NCI-H1436 treated with DMSO at 0.1 percent for 48 hours (cell line): ENCODE data around the gene MACROH2A1.

ENCODE experiments used
- DNase-seq: peaks from one replicate; lab custom pipeline; 2025; lab: John Stamatoyannopoulos, UW

MACROH2A1 gene

GRCh38 chr5:135353952-135354721 lies 44.9 kb downstream of the MACROH2A1 start:
- no peak for DNase-seq

- no peak for DNase-seq
Observed at GRCh38 chr5:135350536-135350935, 48.5 kb downstream of the MACROH2A1 start.

- DNase-seq: no peak
Observed at GRCh38 chr5:135349886-135350285, 49.1 kb downstream of the MACROH2A1 start.

- no peak for DNase-seq
Observed at GRCh38 chr5:135349451-135349850, 49.6 kb downstream of the MACROH2A1 start.

- DNase-seq: no peak
Observed at GRCh38 chr5:135348918-135349317, 50.1 kb downstream of the MACROH2A1 start.

GRCh38 chr5:135347392-135347791 lies 51.6 kb downstream of the MACROH2A1 start:
- no peak for DNase-seq

- no peak for DNase-seq
Observed at GRCh38 chr5:135345956-135346731, 52.9 kb downstream of the MACROH2A1 start.

- DNase-seq: no peak
Observed at GRCh38 chr5:135344349-135344748, 54.7 kb downstream of the MACROH2A1 start.

- no peak for DNase-seq
Observed at GRCh38 chr5:135343413-135343812, 55.6 kb downstream of the MACROH2A1 start.

GRCh38 chr5:135342551-135342875 lies 56.5 kb downstream of the MACROH2A1 start:
- DNase-seq: no peak

- DNase-seq: no peak
Observed at GRCh38 chr5:135341696-135342550, 57.1 kb downstream of the MACROH2A1 start.

GRCh38 chr5:135341016-135341666 lies 57.9 kb downstream of the MACROH2A1 start:
- DNase-seq: no peak

GRCh38 chr5:135340568-135340967 lies 58.5 kb downstream of the MACROH2A1 start:
- DNase-seq: no peak

- no peak for DNase-seq
Observed at GRCh38 chr5:135339623-135340022, 59.4 kb downstream of the MACROH2A1 start.

- DNase-seq: no peak
Observed at GRCh38 chr5:135339189-135339588, 59.8 kb downstream of the MACROH2A1 start.

- DNase-seq: no peak
Observed at GRCh38 chr5:135337064-135337463, 62.0 kb downstream of the MACROH2A1 start.

GRCh38 chr5:135335031-135335828 lies 63.8 kb downstream of the MACROH2A1 start:
- no peak for DNase-seq

GRCh38 chr5:135333732-135334515 lies 65.1 kb downstream of the MACROH2A1 start:
- DNase-seq: no peak

GRCh38 chr5:135332519-135333150 lies 66.4 kb downstream of the MACROH2A1 start:
- DNase-seq: no peak

GRCh38 chr5:135331612-135332011 lies 67.4 kb downstream of the MACROH2A1 start:
- no peak for DNase-seq
